HEK293 (cell line): ENCODE results near the gene CAVIN3.

Experiments used
- BCL11A ChIP-seq: fragments of 450-650 bp; formaldehyde crosslinking; IDR thresholded peaks from 2 replicates; pipeline ENCODE4 v1.5.1; 2016; ENCODE audit warnings: low read depth, missing biosample characterization, missing genetic modification characterization
- REPIN1 ChIP-seq: fragments of 450-650 bp; formaldehyde crosslinking; IDR thresholded peaks from 2 replicates; pipeline ENCODE4 v1.5.1; 2017; ENCODE audit warnings: missing biosample characterization, missing genetic modification characterization, low read depth
- ZNF114 ChIP-seq: fragments of 450-650 bp; formaldehyde crosslinking; IDR thresholded peaks from 2 replicates; pipeline ENCODE4 v1.5.0; 2017; ENCODE audit warnings: missing biosample characterization, missing genetic modification characterization
- ZNF121 ChIP-seq: fragments of 450-650 bp; formaldehyde crosslinking; IDR thresholded peaks from 2 replicates; pipeline ENCODE4 v1.5.1; 2016; ENCODE audit warnings: missing biosample characterization, missing genetic modification characterization
- ZNF138 ChIP-seq: fragments of 450-650 bp; formaldehyde crosslinking; IDR thresholded peaks from 2 replicates; pipeline ENCODE4 v1.5.1; 2016; ENCODE audit warnings: missing biosample characterization, missing genetic modification characterization, borderline replicate concordance
- ZNF157 ChIP-seq: fragments of 450-650 bp; formaldehyde crosslinking; IDR thresholded peaks from 2 replicates; pipeline ENCODE4 v1.5.1; 2016; ENCODE audit warnings: missing biosample characterization, missing genetic modification characterization
- ZNF174 ChIP-seq: fragments of 450-650 bp; formaldehyde crosslinking; IDR thresholded peaks from 2 replicates; pipeline ENCODE4 v1.5.0; 2017; ENCODE audit warnings: missing biosample characterization, mild to moderate bottlenecking, missing genetic modification characterization
- ZNF175 ChIP-seq: fragments of 450-650 bp; formaldehyde crosslinking; IDR thresholded peaks from 2 replicates; pipeline ENCODE4 v1.5.1; 2016; ENCODE audit warnings: missing biosample characterization, missing genetic modification characterization
- ZNF274 ChIP-seq, 2 experiments: fragments of 200-500 bp in 1 of 2; fragments of 450-650 bp in 1 of 2; sonication (Bioruptor generic) in 1 of 2; formaldehyde crosslinking in 1 of 2; IDR thresholded peaks; 2 replicates each; pipeline versions ENCODE4 v1.5.1 to v1.6.1; 2014 to 2016; ENCODE audit warnings: borderline replicate concordance in 1 of 2, inconsistent platforms in 1 of 2, low read length in 1 of 2, missing biosample characterization in 1 of 2, missing genetic modification characterization in 1 of 2
- ZNF621 ChIP-seq: fragments of 450-650 bp; formaldehyde crosslinking; IDR thresholded peaks from 2 replicates; pipeline ENCODE4 v1.5.1; 2017; ENCODE audit warnings: missing biosample characterization, missing genetic modification characterization
- TF ChIP-seq, protein P1 (sequence below): fragments of 450-650 bp; formaldehyde crosslinking; IDR thresholded peaks from 2 replicates; pipeline ENCODE4 v1.5.1; 2016; ENCODE audit warnings: missing biosample characterization, missing genetic modification characterization

GRCh38 chr11:6303661-6304060, 16.6 kb downstream of the CAVIN3 start:
- no peak for TF ChIP-seq ZNF621
- no peak for TF ChIP-seq ZNF174 (tag by site-specific recombination)
- TF ChIP-seq, protein P1, sequence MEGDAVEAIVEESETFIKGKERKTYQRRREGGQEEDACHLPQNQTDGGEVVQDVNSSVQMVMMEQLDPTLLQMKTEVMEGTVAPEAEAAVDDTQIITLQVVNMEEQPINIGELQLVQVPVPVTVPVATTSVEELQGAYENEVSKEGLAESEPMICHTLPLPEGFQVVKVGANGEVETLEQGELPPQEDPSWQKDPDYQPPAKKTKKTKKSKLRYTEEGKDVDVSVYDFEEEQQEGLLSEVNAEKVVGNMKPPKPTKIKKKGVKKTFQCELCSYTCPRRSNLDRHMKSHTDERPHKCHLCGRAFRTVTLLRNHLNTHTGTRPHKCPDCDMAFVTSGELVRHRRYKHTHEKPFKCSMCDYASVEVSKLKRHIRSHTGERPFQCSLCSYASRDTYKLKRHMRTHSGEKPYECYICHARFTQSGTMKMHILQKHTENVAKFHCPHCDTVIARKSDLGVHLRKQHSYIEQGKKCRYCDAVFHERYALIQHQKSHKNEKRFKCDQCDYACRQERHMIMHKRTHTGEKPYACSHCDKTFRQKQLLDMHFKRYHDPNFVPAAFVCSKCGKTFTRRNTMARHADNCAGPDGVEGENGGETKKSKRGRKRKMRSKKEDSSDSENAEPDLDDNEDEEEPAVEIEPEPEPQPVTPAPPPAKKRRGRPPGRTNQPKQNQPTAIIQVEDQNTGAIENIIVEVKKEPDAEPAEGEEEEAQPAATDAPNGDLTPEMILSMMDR (tag by site-specific recombination), result no peak
- no peak for TF ChIP-seq ZNF274 (IDR thresholded peaks at IDR 0.05; ENCODE audit: low read length)
- TF ChIP-seq ZNF274 (tag by site-specific recombination; IDR thresholded peaks at IDR 0.05; ENCODE audit: borderline replicate concordance), result no peak
- TF ChIP-seq ZNF157, result no peak
- TF ChIP-seq REPIN1 (tag by site-specific recombination), result no peak
- no peak for TF ChIP-seq ZNF175 (tag by site-specific recombination)
- no peak for TF ChIP-seq ZNF138 (tag by site-specific recombination)
- TF ChIP-seq ZNF121, result no peak
- TF ChIP-seq ZNF114 (tag by site-specific recombination), result no peak
- no peak for TF ChIP-seq BCL11A (tag by site-specific recombination)
